ENCODE data around the gene CPSF2.

GRCh38 chr14:92122761-92123160 lies 992 bp downstream of the CPSF2 start:
- TF ChIP-seq GABPA (IDR thresholded peaks at IDR 0.05; ENCODE audit: low read depth): no peak
- TF ChIP-seq MAX (IDR thresholded peaks at IDR 0.05; ENCODE audit: low read depth): no peak
- TF ChIP-seq, protein P1, sequence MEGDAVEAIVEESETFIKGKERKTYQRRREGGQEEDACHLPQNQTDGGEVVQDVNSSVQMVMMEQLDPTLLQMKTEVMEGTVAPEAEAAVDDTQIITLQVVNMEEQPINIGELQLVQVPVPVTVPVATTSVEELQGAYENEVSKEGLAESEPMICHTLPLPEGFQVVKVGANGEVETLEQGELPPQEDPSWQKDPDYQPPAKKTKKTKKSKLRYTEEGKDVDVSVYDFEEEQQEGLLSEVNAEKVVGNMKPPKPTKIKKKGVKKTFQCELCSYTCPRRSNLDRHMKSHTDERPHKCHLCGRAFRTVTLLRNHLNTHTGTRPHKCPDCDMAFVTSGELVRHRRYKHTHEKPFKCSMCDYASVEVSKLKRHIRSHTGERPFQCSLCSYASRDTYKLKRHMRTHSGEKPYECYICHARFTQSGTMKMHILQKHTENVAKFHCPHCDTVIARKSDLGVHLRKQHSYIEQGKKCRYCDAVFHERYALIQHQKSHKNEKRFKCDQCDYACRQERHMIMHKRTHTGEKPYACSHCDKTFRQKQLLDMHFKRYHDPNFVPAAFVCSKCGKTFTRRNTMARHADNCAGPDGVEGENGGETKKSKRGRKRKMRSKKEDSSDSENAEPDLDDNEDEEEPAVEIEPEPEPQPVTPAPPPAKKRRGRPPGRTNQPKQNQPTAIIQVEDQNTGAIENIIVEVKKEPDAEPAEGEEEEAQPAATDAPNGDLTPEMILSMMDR (IDR thresholded peaks at IDR 0.05): no peak
- no peak for TF ChIP-seq TAF1 (IDR thresholded peaks at IDR 0.05; ENCODE audit: borderline replicate concordance, low read depth, low read length)
- no peak for TF ChIP-seq REST (IDR thresholded peaks at IDR 0.05; ENCODE audit: low read depth, low read length)
- TF ChIP-seq RXRA (IDR thresholded peaks at IDR 0.05; ENCODE audit: borderline replicate concordance, low read depth): no peak
- no peak for TF ChIP-seq MXI1 (IDR thresholded peaks at IDR 0.05; ENCODE audit: low read depth, low read length)
- no peak for TF ChIP-seq SIN3A (IDR thresholded peaks at IDR 0.05; ENCODE audit: borderline replicate concordance, low read depth, low read length)
- TF ChIP-seq TCF12 (IDR thresholded peaks at IDR 0.05): no peak
- TF ChIP-seq RAD21 (IDR thresholded peaks at IDR 0.05; ENCODE audit: low read length): no peak
